ENCODE data around the gene ZNF407.
A peak's percentile ranks its signal among the peaks of the same experiment; 100 is the strongest.

ZNF407 gene

DNA sequence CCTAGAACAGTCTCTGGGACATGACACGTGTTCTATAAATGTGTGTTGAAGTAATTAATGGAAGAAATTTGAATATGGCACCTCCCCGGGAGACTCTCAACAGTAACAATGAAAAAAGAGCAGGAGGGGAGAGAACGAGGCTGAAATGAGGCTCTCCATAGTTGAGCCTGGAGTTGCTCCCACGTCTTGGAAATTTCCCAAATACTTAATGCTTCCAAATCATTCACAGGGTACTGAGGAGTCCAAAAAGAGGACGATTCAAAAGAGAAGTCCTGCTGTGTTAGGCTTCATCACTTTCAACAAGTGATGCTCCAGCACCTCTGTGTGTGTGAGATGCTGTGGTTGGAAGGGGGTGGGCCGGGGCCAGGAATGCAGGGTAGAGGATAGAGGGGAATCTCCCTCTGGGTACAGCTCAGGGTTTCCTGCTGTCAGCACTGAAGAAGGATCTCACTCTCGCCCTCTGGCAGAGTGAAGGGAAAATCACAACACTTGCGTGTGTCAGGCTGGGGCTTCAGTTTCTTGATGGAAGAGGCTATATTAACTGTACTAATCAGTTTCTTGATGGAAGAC, 18.1 kb upstream of the ZNF407 start:
- no peak for DNase-seq (ENCODE audit: low read depth)

- DNase-seq (ENCODE audit: low read depth), result no peak
These were observed 15.0 kb upstream of the ZNF407 start for GRCh38 chr18:74582642-74583041.

DNA sequence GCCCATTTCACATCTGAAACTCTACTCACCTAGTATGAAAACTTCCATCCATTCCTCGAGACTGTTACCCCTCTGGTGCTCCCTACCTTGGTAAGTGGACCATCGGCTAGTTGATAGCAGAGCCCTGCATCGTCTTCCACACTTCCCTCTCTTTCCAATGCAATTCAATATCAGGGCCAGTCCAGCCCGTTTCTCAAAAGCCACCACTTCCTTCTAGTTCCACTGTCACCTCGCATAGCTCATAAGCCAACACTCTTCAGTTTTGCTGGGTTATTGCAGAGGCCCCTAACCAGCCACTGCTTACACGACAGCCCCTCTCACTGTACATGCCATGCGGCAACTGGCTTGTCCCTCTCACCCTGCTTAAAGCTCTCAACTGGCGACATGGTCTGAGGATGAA, 10.2 kb upstream of the ZNF407 start:
- DNase-seq (ENCODE audit: low read depth), result no peak

- DNase-seq (ENCODE audit: low read depth), result no peak
These were observed 8.6 kb upstream of the ZNF407 start for GRCh38 chr18:74589021-74589420.

GRCh38 chr18:74589811-74590210, 7.9 kb upstream of the ZNF407 start:
- DNase-seq (ENCODE audit: low read depth), result no peak

DNA sequence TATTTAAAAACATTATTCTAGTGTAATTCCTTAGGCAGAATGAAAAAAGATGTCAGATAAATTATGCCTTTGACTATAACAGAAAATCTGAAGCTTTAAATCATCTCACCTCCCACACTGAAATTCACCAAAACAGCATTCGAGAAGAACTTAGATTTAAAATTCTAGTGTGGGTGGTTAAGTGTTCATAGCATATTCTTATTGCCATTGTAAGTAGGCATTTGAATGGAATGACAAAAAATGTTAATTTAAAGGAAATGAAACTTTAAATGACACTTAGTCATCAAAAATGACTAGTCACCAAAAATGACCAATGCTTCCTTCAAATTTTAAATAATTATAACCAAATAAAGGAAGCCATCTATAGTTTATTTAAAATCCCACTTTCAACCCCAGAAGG, 7.0 kb upstream of the ZNF407 start:
- no peak for DNase-seq (ENCODE audit: low read depth)

- DNase-seq (ENCODE audit: low read depth), result no peak
These were observed 2.2 kb upstream of the ZNF407 start for GRCh38 chr18:74595431-74595830.

DNA sequence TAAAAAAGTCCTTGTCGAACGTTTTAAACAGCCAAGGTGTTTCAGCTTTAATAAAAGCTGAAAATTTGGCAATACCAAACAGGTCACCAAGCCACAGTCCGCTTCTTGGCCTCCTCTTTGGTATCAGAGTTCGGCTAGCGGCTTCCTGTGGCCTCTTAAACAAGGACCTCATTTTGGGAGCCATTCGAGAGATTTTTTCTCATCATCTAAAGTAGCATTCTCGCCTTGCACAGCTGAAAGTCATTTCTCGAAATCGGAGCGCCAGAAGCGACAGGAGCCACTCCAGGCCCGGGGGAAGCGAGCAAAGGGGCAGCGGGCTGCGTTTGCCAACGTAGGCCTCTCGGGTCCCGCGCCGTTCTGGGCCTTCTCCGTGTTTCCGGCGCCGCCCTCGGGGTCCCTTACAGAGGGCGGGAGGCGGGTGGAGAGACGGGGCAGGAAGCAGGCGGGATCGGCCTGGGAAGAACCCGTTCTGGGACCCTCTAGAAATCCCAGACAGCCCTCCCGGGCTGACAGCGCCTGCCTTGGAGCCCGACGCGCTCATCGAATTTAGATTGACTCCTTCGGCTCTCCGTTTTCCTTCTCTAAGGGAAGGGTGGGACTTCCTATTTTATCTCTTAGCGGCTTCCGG, 522 bp upstream of the ZNF407 start:
- DNase-seq (ENCODE audit: low read depth), result peak; percentile 80

- DNase-seq (ENCODE audit: low read depth), result peak; percentile 68
These were observed 806 bp downstream of the ZNF407 start for GRCh38 chr18:74598350-74599001.

DNA sequence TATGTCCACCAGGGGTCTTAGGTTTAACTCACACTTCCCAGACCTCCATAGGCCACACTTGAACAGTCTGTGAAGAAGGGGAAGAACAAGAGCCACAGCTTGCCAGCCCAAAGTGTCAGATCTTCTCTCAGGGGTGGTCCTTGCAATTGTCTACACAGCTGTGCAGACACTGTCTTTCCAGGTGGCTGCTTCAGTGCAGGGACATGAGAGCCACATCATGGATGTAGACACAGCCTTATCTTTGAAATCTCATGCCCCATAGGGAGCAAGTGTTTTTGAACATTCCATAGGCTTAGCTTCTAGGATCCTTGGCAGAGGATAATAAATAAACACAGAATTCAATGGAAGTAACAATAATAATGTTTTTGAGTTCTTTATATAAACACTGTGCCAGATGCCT, 6.7 kb downstream of the ZNF407 start:
- no peak for DNase-seq (ENCODE audit: low read depth)

DNA sequence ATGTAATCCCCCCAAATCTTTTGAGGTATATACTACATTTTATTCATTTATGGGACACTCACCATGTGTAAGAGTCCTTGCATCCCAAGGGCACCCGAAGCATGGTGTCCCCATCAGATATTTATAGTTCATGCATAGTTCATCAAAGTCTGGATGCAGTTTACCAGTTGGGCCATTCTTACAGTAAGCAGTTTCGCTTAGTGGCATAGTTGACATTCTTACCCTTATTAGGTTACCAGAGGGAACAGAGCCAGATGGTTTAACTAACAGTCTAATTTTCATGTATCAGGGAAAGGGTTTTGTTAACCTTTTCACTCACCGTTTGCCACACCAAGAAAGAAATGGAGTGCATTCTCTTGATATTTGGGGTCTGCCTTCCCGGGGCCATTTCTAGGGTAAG, 7.1 kb downstream of the ZNF407 start:
- DNase-seq (ENCODE audit: low read depth), result no peak

- DNase-seq (ENCODE audit: low read depth), result peak; percentile 51
These were observed 11.0 kb downstream of the ZNF407 start for GRCh38 chr18:74608681-74609080.

GRCh38 chr18:74609535-74609934, 11.9 kb downstream of the ZNF407 start:
- DNase-seq (ENCODE audit: low read depth), result peak; percentile 91

- DNase-seq (ENCODE audit: low read depth), result no peak
These were observed 12.5 kb downstream of the ZNF407 start for GRCh38 chr18:74610051-74610615.

- no peak for DNase-seq (ENCODE audit: low read depth)
These were observed 13.2 kb downstream of the ZNF407 start for GRCh38 chr18:74610860-74611259.

DNA sequence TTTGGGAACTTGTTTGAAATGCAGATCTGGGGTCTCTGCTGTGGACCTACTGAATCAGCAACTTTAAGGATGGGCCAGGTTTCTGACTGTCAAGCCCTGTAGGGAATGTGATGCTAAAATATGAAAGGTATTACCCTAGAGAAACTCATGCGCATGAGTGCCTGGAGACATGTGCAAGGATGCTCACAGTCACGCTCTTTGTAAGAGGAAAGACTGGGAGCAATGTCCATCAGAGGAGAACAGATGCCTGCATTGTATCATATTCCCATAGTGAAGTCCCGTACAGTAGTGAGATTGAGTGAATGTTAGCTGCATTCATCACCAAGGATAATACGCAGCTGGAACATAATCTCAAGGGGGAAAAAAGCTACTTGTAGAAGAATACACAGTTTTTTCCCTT, 14.1 kb downstream of the ZNF407 start:
- no peak for DNase-seq (ENCODE audit: low read depth)

GRCh38 chr18:74613381-74613780, 15.7 kb downstream of the ZNF407 start:
- DNase-seq (ENCODE audit: low read depth), result no peak

- no peak for DNase-seq (ENCODE audit: low read depth)
These were observed 18.8 kb downstream of the ZNF407 start for GRCh38 chr18:74616494-74616893.

GRCh38 chr18:74617486-74617885, 19.8 kb downstream of the ZNF407 start:
- DNase-seq (ENCODE audit: low read depth), result no peak

- DNase-seq (ENCODE audit: low read depth), result no peak
These were observed 24.4 kb downstream of the ZNF407 start for GRCh38 chr18:74622072-74622471.

- peak; percentile 34 for DNase-seq (ENCODE audit: low read depth)
These were observed 25.6 kb downstream of the ZNF407 start for GRCh38 chr18:74623047-74623816.

DNA sequence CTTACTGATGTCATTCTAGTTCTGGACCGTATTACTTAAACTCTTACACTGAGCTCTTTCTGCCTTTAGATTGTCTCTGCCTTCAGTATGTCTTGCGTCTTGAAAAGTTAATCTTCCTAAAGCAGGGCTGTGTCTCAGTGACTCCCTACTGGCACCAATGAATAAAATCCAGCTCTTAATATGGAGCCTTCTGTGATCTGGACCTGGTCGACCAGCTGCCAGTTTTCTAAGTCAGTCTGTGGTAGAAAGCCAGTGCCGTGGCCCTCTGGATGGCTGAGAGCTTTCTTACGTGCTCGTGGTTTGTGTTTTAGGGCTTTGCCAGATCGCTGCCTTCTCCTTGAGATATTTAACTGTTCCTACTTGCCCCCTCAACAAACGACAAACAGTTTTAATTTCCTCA, 26.8 kb downstream of the ZNF407 start:
- no peak for DNase-seq (ENCODE audit: low read depth)

DNA sequence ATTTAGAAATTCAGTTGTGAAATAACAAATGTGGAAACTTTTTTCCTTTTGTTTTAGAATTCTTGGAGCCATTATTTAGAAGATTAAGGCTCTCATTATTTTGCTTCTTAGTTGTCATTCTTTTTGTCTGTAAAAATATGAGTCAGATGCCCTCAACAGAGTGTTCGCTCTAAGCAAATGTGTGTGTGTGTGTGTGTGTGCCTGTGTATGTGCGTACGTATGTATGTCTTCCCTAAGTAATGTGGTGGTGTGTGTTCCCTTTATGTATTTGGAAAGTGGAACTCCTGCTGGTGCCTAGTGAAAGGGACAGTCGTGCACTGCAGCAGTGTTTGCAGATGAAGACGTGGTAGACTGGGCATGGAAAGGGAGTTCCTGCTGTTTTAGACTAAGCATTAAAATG, 27.5 kb downstream of the ZNF407 start:
- DNase-seq (ENCODE audit: low read depth), result no peak

All from ELR (cell line).